K562 (cell line): Measurements from ENCODE around the gene RDH11. TPM values are rescaled to one million over a fixed set of nuclear protein-coding genes. Genes with fewer than 3 reads are reported as not detected.

Experiments used
- ATAC-seq: fragments of 200-7000 bp; cut with Tn5 transposase; 3 replicates; pipeline ENCODE4 v1.9.1; 2020; ENCODE audit warnings: moderate library complexity
- BruUV-seq: library from RNA; stranded (reverse); fragments of 400-500 nt; replicated peaks from 2 replicates; lab custom pipeline; 2021; lab: Mats Ljungman, UMichigan
- CTCF ChIA-PET: fragments of 300-600 bp; formaldehyde crosslinking; extraction: SDS; loops from one replicate; lab custom pipeline; 2021; ENCODE audit warnings: low intra/inter-chr PET ratio; lab: Yijun Ruan, JAX
- POLR2A ChIA-PET: fragments of 300-600, 350-650 bp; sonication (Branson Sonifier 250); formaldehyde crosslinking; extraction: SDS; loops from one replicate; lab custom pipeline; 2021; ENCODE audit warnings: antibody characterized with exemption, inconsistent platforms; lab: Yijun Ruan, JAX
- DNase-seq, 4 experiments: peaks; one replicate each; pipeline versions ENCODE4 v3.0.0 to v3.0.0-alpha.2; 2011 to 2018; ENCODE audit warnings: low spot score in 3 of 4, mixed read lengths in 3 of 4; ENCODE audit errors: extremely low read depth in 1 of 4
- FAIRE-seq: peaks from 2 replicates; lab custom pipeline; 2011; peaks lifted over from hg19 to GRCh38; lab: Jason Lieb, UNC
- H2AFZ ChIP-seq: 2 replicates; pipeline ENCODE4 v1.6.0; 2011; ENCODE audit warnings: low read depth, low read length, control low read depth, inconsistent platforms
- H3K27ac ChIP-seq: fragments of 200-600 bp; 3 replicates; pipeline ENCODE4 v1.8.0; 2011; ENCODE audit warnings: low read depth, mild to moderate bottlenecking, control low read depth, inconsistent platforms, low read length, moderate library complexity, mixed read lengths; ENCODE audit errors: extremely low read depth
- H3K27me3 ChIP-seq, 2 experiments: fragments of 300-600 bp in 1 of 2; 2 replicates in 1 of 2; 3 replicates in 1 of 2; pipeline versions ENCODE4 v1.6.0 to v1.8.0; 2011; ENCODE audit warnings: inconsistent platforms in 2 of 2, low read length in 2 of 2, mild to moderate bottlenecking in 1 of 2, mixed read lengths in 1 of 2, moderate library complexity in 1 of 2; ENCODE audit not compliant: control insufficient read depth in 2 of 2, insufficient read depth in 2 of 2
- H3K36me3 ChIP-seq: fragments of 300-600 bp; 3 replicates; pipeline ENCODE4 v1.8.0; 2011; ENCODE audit warnings: mild to moderate bottlenecking, low read length, inconsistent platforms; ENCODE audit not compliant: control insufficient read depth, insufficient read depth
- H3K4me1 ChIP-seq, 2 experiments: fragments of 200-600 bp in 1 of 2; replicated peaks in 1 of 2; 2 replicates in 1 of 2; 3 replicates in 1 of 2; pipeline versions ENCODE4 v1.5.1 to v1.8.0; 2011; ENCODE audit warnings: inconsistent platforms in 2 of 2, low read length in 2 of 2, mild to moderate bottlenecking in 1 of 2, mixed read lengths in 1 of 2, moderate library complexity in 1 of 2; ENCODE audit not compliant: control insufficient read depth in 2 of 2, insufficient read depth in 2 of 2
- H3K4me2 ChIP-seq: 2 replicates; pipeline ENCODE4 v1.6.1; 2011; ENCODE audit warnings: low read length, control low read depth, inconsistent platforms, mixed read lengths; ENCODE audit not compliant: insufficient read depth
- H3K4me3 ChIP-seq: fragments of 200-600 bp; sonication (generic), shearing (Covaris generic); 2 replicates; pipeline ENCODE4 v1.5.1; 2016; ENCODE audit warnings: control low read depth, inconsistent platforms
- H3K79me2 ChIP-seq: fragments of 200-600 bp; 3 replicates; pipeline ENCODE4 v1.8.0; 2011; ENCODE audit warnings: low read length, inconsistent platforms; ENCODE audit not compliant: control insufficient read depth, insufficient read depth
- H3K9ac ChIP-seq, 2 experiments: 2 replicates each; pipeline versions ENCODE4 v1.6.0 to v1.6.1; 2011; ENCODE audit warnings: low read depth in 2 of 2, low read length in 2 of 2, control low read depth in 1 of 2, inconsistent platforms in 1 of 2, mild to moderate bottlenecking in 1 of 2, mixed read lengths in 1 of 2; ENCODE audit not compliant: insufficient read depth in 1 of 2
- H3K9me1 ChIP-seq: one replicate; pipeline ENCODE4 v1.6.0; 2011; ENCODE audit warnings: inconsistent platforms, mild to moderate bottlenecking, low read length, moderate library complexity; ENCODE audit not compliant: control insufficient read depth, insufficient read depth
- H3K9me3 ChIP-seq: replicated peaks from 2 replicates; pipeline ENCODE4 v1.5.1; 2011; ENCODE audit warnings: low read depth, low read length, inconsistent platforms; ENCODE audit not compliant: control insufficient read depth, insufficient read depth
- H4K20me1 ChIP-seq: replicated peaks from 2 replicates; pipeline ENCODE4 v1.6.1; 2011; ENCODE audit warnings: low read length, inconsistent platforms, mixed read lengths; ENCODE audit not compliant: control insufficient read depth, insufficient read depth
- BHLHE40 ChIP-seq: IDR thresholded peaks from 2 replicates; pipeline ENCODE4 v1.6.1; 2011; ENCODE audit warnings: low read length, improper control_type of control experiment
- DMBX1 ChIP-seq: fragments of 250-450 bp; sonication (Bioruptor Pico); IDR thresholded peaks from 2 replicates; pipeline ENCODE4 v1.8.0; 2022; ENCODE audit warnings: inconsistent platforms, mild to moderate bottlenecking, moderate library complexity, borderline replicate concordance
- EP300 ChIP-seq: IDR thresholded peaks from 2 replicates; pipeline ENCODE4 v1.6.1; 2012; ENCODE audit warnings: low read length, improper control_type of control experiment
- KDM4B ChIP-seq, 2 experiments: fragments of 450-650 bp in 1 of 2; sonication (generic) in 1 of 2; IDR thresholded peaks; 2 replicates each; pipeline ENCODE4 v1.6.1; 2016 to 2017; ENCODE audit warnings: borderline replicate concordance in 2 of 2, antibody characterized with exemption in 1 of 2, low read depth in 1 of 2, mild to moderate bottlenecking in 1 of 2
- MEF2D ChIP-seq: conservative IDR thresholded peaks from 2 replicates; pipeline ENCODE4 v1.6.1; 2016; ENCODE audit warnings: low read depth, missing genetic modification characterization, missing compliant biosample characterization
- MXI1 ChIP-seq: IDR thresholded peaks from 2 replicates; pipeline ENCODE4 v1.6.1; 2011; ENCODE audit warnings: low read depth, mild to moderate bottlenecking, improper control_type of control experiment, low read length
- RBFOX2 ChIP-seq: fragments of 200-400 bp; formaldehyde crosslinking; IDR thresholded peaks from 2 replicates; pipeline ENCODE4 v1.6.1; 2017; ENCODE audit warnings: low read depth, mild to moderate bottlenecking, low read length, moderate library complexity
- SRF ChIP-seq, 2 experiments: fragments of 250-450, 450-650 bp in 1 of 2; sonication (Bioruptor Pico) in 1 of 2; sonication (generic) in 1 of 2; formaldehyde crosslinking; IDR thresholded peaks; 2 replicates each; pipeline versions ENCODE4 v1.5.0 to v1.5.1; 2020 to 2022; ENCODE audit warnings: mild to moderate bottlenecking in 1 of 2, missing genetic modification reagents in 1 of 2
- STAT6 ChIP-seq: sonication (generic); formaldehyde crosslinking; IDR thresholded peaks from 2 replicates; pipeline ENCODE4 v1.8.1; 2023; ENCODE audit warnings: mild to moderate bottlenecking, missing genetic modification reagents
- TAF15 ChIP-seq: fragments of 200-400 bp; formaldehyde crosslinking; IDR thresholded peaks from 2 replicates; pipeline ENCODE4 v1.6.1; 2017; ENCODE audit warnings: mild to moderate bottlenecking, low read depth, low read length, moderate library complexity
- TBP ChIP-seq: optimal IDR thresholded peaks from 2 replicates; pipeline ENCODE3; 2011; ENCODE audit warnings: low read depth, low read length, improper control_type of control experiment
- TRIM24 ChIP-seq, 2 experiments: fragments of 450-650 bp; IDR thresholded peaks; 2 replicates each; pipeline ENCODE4 v1.6.1; 2016
- ZNF12 ChIP-seq: sonication (generic); formaldehyde crosslinking; IDR thresholded peaks from 2 replicates; pipeline ENCODE4 v1.4.0; 2020; ENCODE audit warnings: mild to moderate bottlenecking, missing genetic modification reagents
- ZNF212 ChIP-seq: fragments of 450-650 bp; formaldehyde crosslinking; IDR thresholded peaks from 2 replicates; pipeline ENCODE4 v1.4.0; 2020; ENCODE audit warnings: mild to moderate bottlenecking
- ZNF347 ChIP-seq: fragments of 450-650 bp; formaldehyde crosslinking; IDR thresholded peaks from 2 replicates; pipeline ENCODE4 v1.4.0; 2020; ENCODE audit warnings: low read depth, mild to moderate bottlenecking, moderate library complexity
- ZNF436 ChIP-seq: fragments of 250-450, 450-650 bp; sonication (Bioruptor Pico); formaldehyde crosslinking; IDR thresholded peaks from 2 replicates; pipeline ENCODE4 v1.7.0; 2020; ENCODE audit warnings: mild to moderate bottlenecking
- WGBS: fragments of 100-300 bp; shearing (Covaris generic); methylation state at CpG from one replicate; pipeline ENCODE4 v1.1.6; 2016; ENCODE audit warnings: low coverage, mixed read lengths; ENCODE audit not compliant: insufficient coverage; ENCODE audit errors: missing lambda C conversion rate; 5-methylcytosine and 5-hydroxymethylcytosine counted together
- in situ Hi-C: fragments of 300-500 bp; cut with MboI; formaldehyde crosslinking; loops from 4 replicates; pipeline ENCODE4 v1.15.0; 2018; ENCODE audit warnings: inconsistent platforms, mixed read lengths
- intact Hi-C: fragments of 100-400 bp; cut with micrococcal nuclease; formaldehyde crosslinking; loops from 2 replicates; pipeline ENCODE4 v1.14.2; 2022
- polyA plus RNA-seq, 8 experiments: library from polyadenylated mRNA; depleted of rRNA in 4 of 8; stranded (reverse) in 5 of 8; unstranded in 3 of 8; fragments of >200 nt; fragmentation: Nextera tagmentation in 2 of 8; fragmentation: Illumina TruSeq in 1 of 8; extraction: Ambion mirVana in 2 of 8; extraction: Trizol in 1 of 8; gene quantifications; 2 replicates each; pipeline versions ENCODE4 v1.2.1 to v1.2.3, GENCODE V29; 2011 to 2014; ENCODE audit warnings: inconsistent platforms in 1 of 8, missing spikeins in 1 of 8
- total RNA-seq, 7 experiments: library from RNA; depleted of rRNA in 6 of 7; stranded (reverse); fragments of >200 nt in 6 of 7; fragmentation: Illumina TruSeq in 2 of 7; extraction: Trizol in 2 of 7; gene quantifications; 2 replicates each; pipeline versions ENCODE4 v1.2.1 to v1.2.3, GENCODE V29; 2011 to 2021; ENCODE audit warnings: low replicate concordance in 1 of 7
- TF ChIP-seq, protein P1 (sequence below): fragments of 450-650 bp; IDR thresholded peaks from 2 replicates; pipeline ENCODE4 v1.6.1; 2017; ENCODE audit warnings: antibody characterized with exemption, mild to moderate bottlenecking

The RDH11 gene
- total and polyA plus RNA-seq, 9 of the 15 experiments (the other 6 are each of a cell fraction or from before 2014, with no cell fraction given) = 50.6 to 172 (median 70.5) TPM

DNA sequence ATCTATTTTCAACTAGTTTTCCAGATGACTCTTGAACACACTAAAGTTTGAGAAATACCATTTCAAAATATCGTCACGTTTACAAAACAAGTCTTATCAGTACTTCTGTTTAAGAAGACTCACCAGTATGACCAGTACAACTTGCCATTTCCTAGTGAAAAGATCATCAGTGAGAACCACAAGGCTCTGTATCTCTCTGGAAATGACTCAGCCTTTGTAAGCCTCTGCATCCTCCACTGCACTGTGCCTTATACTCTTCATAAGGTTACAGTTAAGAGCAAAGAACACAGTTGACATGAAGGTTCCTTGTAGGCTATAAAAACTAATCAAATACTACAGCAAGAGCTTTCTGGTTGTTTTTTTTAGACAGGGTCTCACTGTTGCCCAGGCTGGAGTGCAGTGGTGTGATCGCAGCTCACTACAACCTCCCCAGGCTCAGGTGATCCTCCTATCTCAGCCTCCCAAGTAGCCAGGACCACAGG lies 15.4 kb downstream of the RDH11 start:
- no peaks in the 10 kb centered on the region for H3K27me3 ChIP-seq
- H3K27ac ChIP-seq = peak overlapping the region; percentile 82
- in situ Hi-C loops (no loop called here), intact Hi-C loops (no loop called here)
- peak overlapping the region; percentile 26 to 48; a peak in 2 of 4 replicates for H3K9ac ChIP-seq
- H3K9me3 ChIP-seq = no peaks in the 10 kb centered on the region
- FAIRE-seq = peak; percentile 95
- no peak overlapping the region for H2AFZ ChIP-seq
- no peak overlapping the region for H3K4me3 ChIP-seq
- H3K9me1 ChIP-seq = no peaks in the 10 kb centered on the region
- H3K79me2 ChIP-seq = peaks cover 33% of the 10 kb centered on the region
- BruUV-seq = no TSS peak
- peak overlapping the region; percentile 51 for H3K4me2 ChIP-seq
- peaks cover 18 to 38% of the 10 kb centered on the region in 2 experiments for H3K4me1 ChIP-seq
- ChIA-PET CTCF (no interaction called here), POLR2A (interaction anchor here (0.7 to 1.8 kb wide), 6 partner anchors 10 to 306 kb away, joined by 3 to 6 read pairs (median 3); partner anchors contain the start of gene RDH11)
- 4% methylated on average over 3 of the region's 3 CpGs for WGBS
- DNase-seq = peak; percentile 27 to 81 (median 54)
- peaks cover 82% of the 10 kb centered on the region for H3K36me3 ChIP-seq
- H4K20me1 ChIP-seq = no peaks in the 10 kb centered on the region
- ATAC-seq = peak; percentile 94
- TF ChIP-seq TBP (peak; percentile 38), STAT6 (CRISPR knock-in tag) (no peak), ZNF436 (CRISPR knock-in tag) (no peak), RBFOX2 (no peak), DMBX1 (CRISPR knock-in tag) (no peak), EP300 (peak; percentile 88), TRIM24 (IDR thresholded peaks at IDR 0.05) (0 out of 4 replicates have a peak, but pooled peaks of 1 of the 2 experiments have one; percentile 19), TAF15 (no peak), ZNF347 (CRISPR knock-in tag) (no peak), MXI1 (no peak), ZNF212 (CRISPR knock-in tag) (no peak), SRF (CRISPR knock-in tag; IDR thresholded peaks at IDR 0.05) (no peak), ZNF12 (CRISPR knock-in tag) (peak; percentile 63; the same call in 1 of the 2 replicates), KDM4B (IDR thresholded peaks at IDR 0.05; ENCODE audit: borderline replicate concordance in 2 of 2, low read depth in 1 of 2) (no peak), MEF2D (tag) (0 out of 2 replicates have a peak, but pooled peaks have one; percentile 30), BHLHE40 (peak; percentile 82)
- TF ChIP-seq, protein P1, sequence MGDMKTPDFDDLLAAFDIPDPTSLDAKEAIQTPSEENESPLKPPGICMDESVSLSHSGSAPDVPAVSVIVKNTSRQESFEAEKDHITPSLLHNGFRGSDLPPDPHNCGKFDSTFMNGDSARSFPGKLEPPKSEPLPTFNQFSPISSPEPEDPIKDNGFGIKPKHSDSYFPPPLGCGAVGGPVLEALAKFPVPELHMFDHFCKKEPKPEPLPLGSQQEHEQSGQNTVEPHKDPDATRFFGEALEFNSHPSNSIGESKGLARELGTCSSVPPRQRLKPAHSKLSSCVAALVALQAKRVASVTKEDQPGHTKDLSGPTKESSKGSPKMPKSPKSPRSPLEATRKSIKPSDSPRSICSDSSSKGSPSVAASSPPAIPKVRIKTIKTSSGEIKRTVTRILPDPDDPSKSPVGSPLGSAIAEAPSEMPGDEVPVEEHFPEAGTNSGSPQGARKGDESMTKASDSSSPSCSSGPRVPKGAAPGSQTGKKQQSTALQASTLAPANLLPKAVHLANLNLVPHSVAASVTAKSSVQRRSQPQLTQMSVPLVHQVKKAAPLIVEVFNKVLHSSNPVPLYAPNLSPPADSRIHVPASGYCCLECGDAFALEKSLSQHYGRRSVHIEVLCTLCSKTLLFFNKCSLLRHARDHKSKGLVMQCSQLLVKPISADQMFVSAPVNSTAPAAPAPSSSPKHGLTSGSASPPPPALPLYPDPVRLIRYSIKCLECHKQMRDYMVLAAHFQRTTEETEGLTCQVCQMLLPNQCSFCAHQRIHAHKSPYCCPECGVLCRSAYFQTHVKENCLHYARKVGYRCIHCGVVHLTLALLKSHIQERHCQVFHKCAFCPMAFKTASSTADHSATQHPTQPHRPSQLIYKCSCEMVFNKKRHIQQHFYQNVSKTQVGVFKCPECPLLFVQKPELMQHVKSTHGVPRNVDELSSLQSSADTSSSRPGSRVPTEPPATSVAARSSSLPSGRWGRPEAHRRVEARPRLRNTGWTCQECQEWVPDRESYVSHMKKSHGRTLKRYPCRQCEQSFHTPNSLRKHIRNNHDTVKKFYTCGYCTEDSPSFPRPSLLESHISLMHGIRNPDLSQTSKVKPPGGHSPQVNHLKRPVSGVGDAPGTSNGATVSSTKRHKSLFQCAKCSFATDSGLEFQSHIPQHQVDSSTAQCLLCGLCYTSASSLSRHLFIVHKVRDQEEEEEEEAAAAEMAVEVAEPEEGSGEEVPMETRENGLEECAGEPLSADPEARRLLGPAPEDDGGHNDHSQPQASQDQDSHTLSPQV = peak; percentile 71
